Cardiac muscle cell (in vitro differentiated cells and primary cell): Measurements from ENCODE around the gene CACNA2D4. TPM values are rescaled to one million over a fixed set of nuclear protein-coding genes. Genes with fewer than 3 reads are reported as not detected.

Experiments
- DNase-seq, 2 donors: peaks; one replicate each; pipeline versions ENCODE4 v3.0.0 to v3.0.0-alpha.2; 2010 to 2017; ENCODE audit warnings: low read depth in 1 of 2, low spot score in 1 of 2
- H3K27ac ChIP-seq: fragments of 200-600 bp; sonication (generic); 2 replicates; pipeline ENCODE4 v1.5.1; 2016
- H3K27me3 ChIP-seq: fragments of 200-600 bp; sonication (generic); 2 replicates; pipeline ENCODE4 v1.6.0; 2016; ENCODE audit warnings: control low read depth
- H3K36me3 ChIP-seq: fragments of 200-600 bp; sonication (generic); 2 replicates; pipeline ENCODE4 v1.5.1; 2016; ENCODE audit warnings: control low read depth
- H3K4me1 ChIP-seq: fragments of 200-600 bp; sonication (generic); 2 replicates; pipeline ENCODE4 v1.8.1; 2017; ENCODE audit warnings: low read depth, mild to moderate bottlenecking, mixed run types
- H3K4me3 ChIP-seq: fragments of 200-600 bp; sonication (generic); 2 replicates; pipeline ENCODE4 v1.5.1; 2016; ENCODE audit warnings: mild to moderate bottlenecking
- H3K9me3 ChIP-seq: fragments of 200-600 bp; sonication (generic); 2 replicates; pipeline ENCODE4 v1.5.1; 2017; ENCODE audit warnings: low read depth, mild to moderate bottlenecking, control low read depth
- polyA plus RNA-seq: library from polyadenylated mRNA; unstranded; fragments of >200 nt; fragmentation: Nextera tagmentation; extraction: Ambion mirVana; gene quantifications from 2 replicates; pipeline ENCODE4 v1.2.1, GENCODE V29; 2016
- total RNA-seq: library from RNA; depleted of rRNA; stranded (reverse); fragments of >200 nt; gene quantifications from 2 replicates; pipeline ENCODE4 v1.2.3, GENCODE V29; 2016
- TF ChIP-seq, protein P1 (sequence below): IDR thresholded peaks from 2 replicates; pipeline ENCODE4 v1.5.1; 2012; ENCODE audit warnings: low read depth, mild to moderate bottlenecking, low read length

Gene CACNA2D4
- total and polyA plus RNA-seq, 2 experiments from 2014 or later = 0.39 to 1.3 TPM

GRCh38 chr12:1914114-1914911 lies 4.1 kb downstream of the CACNA2D4 start:
- H3K27ac ChIP-seq = no peak overlapping the region
- no peaks in the 10 kb centered on the region for H3K27me3 ChIP-seq
- H3K36me3 ChIP-seq = no peaks in the 10 kb centered on the region
- no peak overlapping the region for H3K4me3 ChIP-seq
- peaks cover 31% of the 10 kb centered on the region for H3K4me1 ChIP-seq
- TF ChIP-seq, protein P1, sequence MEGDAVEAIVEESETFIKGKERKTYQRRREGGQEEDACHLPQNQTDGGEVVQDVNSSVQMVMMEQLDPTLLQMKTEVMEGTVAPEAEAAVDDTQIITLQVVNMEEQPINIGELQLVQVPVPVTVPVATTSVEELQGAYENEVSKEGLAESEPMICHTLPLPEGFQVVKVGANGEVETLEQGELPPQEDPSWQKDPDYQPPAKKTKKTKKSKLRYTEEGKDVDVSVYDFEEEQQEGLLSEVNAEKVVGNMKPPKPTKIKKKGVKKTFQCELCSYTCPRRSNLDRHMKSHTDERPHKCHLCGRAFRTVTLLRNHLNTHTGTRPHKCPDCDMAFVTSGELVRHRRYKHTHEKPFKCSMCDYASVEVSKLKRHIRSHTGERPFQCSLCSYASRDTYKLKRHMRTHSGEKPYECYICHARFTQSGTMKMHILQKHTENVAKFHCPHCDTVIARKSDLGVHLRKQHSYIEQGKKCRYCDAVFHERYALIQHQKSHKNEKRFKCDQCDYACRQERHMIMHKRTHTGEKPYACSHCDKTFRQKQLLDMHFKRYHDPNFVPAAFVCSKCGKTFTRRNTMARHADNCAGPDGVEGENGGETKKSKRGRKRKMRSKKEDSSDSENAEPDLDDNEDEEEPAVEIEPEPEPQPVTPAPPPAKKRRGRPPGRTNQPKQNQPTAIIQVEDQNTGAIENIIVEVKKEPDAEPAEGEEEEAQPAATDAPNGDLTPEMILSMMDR = no peak
- no peak for DNase-seq
- no peaks in the 10 kb centered on the region for H3K9me3 ChIP-seq

- Histone ChIP-seq H3K36me3 (no peaks in the 10 kb centered on the region), H3K4me1 (peaks cover 29% of the 10 kb centered on the region), H3K27ac (no peak overlapping the region), H3K4me3 (no peak overlapping the region), H3K27me3 (no peaks in the 10 kb centered on the region), H3K9me3 (no peaks in the 10 kb centered on the region)
- peak in 1 of 2 donors; percentile 37 for DNase-seq
- TF ChIP-seq, protein P1 = no peak
Measured at GRCh38 chr12:1913377-1914113, 4.9 kb downstream of the CACNA2D4 start.

DNA sequence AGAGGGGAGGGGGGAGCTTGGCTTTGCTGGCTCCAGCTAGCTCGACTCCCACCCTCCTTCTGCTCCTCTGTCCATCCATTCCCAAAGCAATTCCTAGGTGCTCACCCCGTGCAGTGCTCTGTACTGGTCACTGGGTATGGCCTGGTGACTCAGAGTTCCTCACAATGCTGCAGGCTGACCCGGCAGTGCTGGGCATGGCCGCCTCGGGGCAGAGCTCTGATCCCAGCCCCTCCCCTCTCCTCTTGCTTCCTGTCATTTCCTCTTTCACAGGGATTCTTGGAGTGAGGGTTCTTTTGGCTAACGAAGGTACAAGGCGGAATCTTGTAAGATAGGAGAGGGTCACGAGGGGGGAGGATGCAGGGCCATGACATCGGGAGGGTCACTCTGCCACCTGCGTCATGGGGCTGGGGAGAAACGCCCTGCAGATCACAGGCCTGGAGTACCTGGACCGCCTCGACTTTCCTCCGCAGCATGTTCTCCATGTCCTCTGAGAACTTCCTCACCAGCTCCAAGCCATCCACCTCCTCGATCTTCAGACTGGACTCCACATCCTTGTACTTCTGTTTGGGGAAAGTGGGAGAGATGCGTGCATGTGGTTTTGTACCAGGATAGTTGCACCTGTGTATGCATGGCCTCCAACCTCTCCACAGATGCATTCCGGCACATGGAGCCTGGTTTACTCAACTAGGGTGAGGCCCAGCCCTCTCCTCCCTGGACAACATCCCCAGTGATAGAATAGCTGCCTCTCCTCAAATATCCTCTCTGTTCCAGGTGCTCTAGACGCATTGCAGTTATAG lies 5.7 kb downstream of the CACNA2D4 start:
- DNase-seq = no peak

GRCh38 chr12:1911598-1912575 lies 6.6 kb downstream of the CACNA2D4 start:
- Histone ChIP-seq H3K4me3 (no peak overlapping the region), H3K36me3 (no peaks in the 10 kb centered on the region), H3K4me1 (peaks cover 18% of the 10 kb centered on the region), H3K27me3 (no peaks in the 10 kb centered on the region), H3K27ac (no peak overlapping the region), H3K9me3 (no peaks in the 10 kb centered on the region)
- TF ChIP-seq, protein P1 = no peak
- no peak for DNase-seq

More for the DNA sequence above, 5.7 kb downstream of the CACNA2D4 start:
- no peaks in the 10 kb centered on the region for H3K36me3 ChIP-seq
- H3K4me1 ChIP-seq = peaks cover 22% of the 10 kb centered on the region
- no peak overlapping the region for H3K27ac ChIP-seq
- no peaks in the 10 kb centered on the region for H3K9me3 ChIP-seq
- H3K27me3 ChIP-seq = no peaks in the 10 kb centered on the region
- TF ChIP-seq, protein P1 = no peak
- H3K4me3 ChIP-seq = no peak overlapping the region
